Heart left ventricle (tissue), 16 donors: ENCODE results near the gene LRP5. TPM values are rescaled to one million over a fixed set of nuclear protein-coding genes. Genes with fewer than 3 reads are reported as not detected.
A peak's percentile ranks its signal among the peaks of the same experiment; 100 is the strongest.

Source experiments
- ATAC-seq, 4 donors: fragments of 200-7000 bp; cut with Tn5 transposase; one replicate each; pipeline ENCODE4 v1.9.1; 2020 to 2022; ENCODE audit warnings: moderate library complexity in 4 of 4, mild to moderate bottlenecking in 3 of 4, moderate number of reproducible peaks in 1 of 4
- DNase-seq, 5 donors: peaks; one replicate each; pipeline ENCODE4 v3.0.0-alpha.2; 2020
- H3K27ac ChIP-seq, 12 donors: fragments of 200-600 bp; sonication (generic) in 4 of 12; one replicate each; pipeline versions ENCODE4 v1.5.0 to v1.8.0; 2016 to 2022; ENCODE audit warnings: mild to moderate bottlenecking in 2 of 12
- H3K27me3 ChIP-seq, 9 donors: fragments of 200-600 bp; sonication (generic) in 2 of 9; one replicate each; pipeline versions ENCODE4 v1.5.1 to v1.8.0; 2016 to 2022; ENCODE audit warnings: mild to moderate bottlenecking in 3 of 9
- H3K36me3 ChIP-seq, 9 donors: fragments of 200-600 bp; sonication (generic) in 2 of 9; one replicate each; pipeline versions ENCODE4 v1.5.0 to v1.8.0; 2018 to 2022; ENCODE audit warnings: mild to moderate bottlenecking in 2 of 9
- H3K4me1 ChIP-seq, 12 donors: fragments of 200-600 bp; sonication (generic) in 4 of 12; one replicate each; pipeline versions ENCODE4 v1.5.0 to v1.8.0; 2016 to 2022; ENCODE audit warnings: mild to moderate bottlenecking in 3 of 12
- H3K4me3 ChIP-seq, 12 donors: fragments of 200-600 bp; sonication (generic) in 4 of 12; one replicate each; pipeline versions ENCODE4 v1.5.0 to v1.8.0; 2017 to 2022; ENCODE audit warnings: mild to moderate bottlenecking in 9 of 12, moderate library complexity in 4 of 12
- H3K9me3 ChIP-seq, 12 donors: fragments of 200-600 bp; sonication (generic) in 4 of 12; one replicate each; pipeline versions ENCODE4 v1.5.0 to v1.8.0; 2016 to 2022; ENCODE audit warnings: mild to moderate bottlenecking in 1 of 12
- POLR2A ChIP-seq, 2 donors: fragments of 450-650 bp; IDR thresholded peaks; one replicate each; pipeline ENCODE4 v1.6.1; 2017; ENCODE audit warnings: antibody characterized with exemption in 2 of 2, mild to moderate bottlenecking in 2 of 2, moderate library complexity in 2 of 2
- WGBS, 4 donors: extraction: QIAGEN DNeasy Blood & Tissue Kit in 2 of 4; methylation state at CpG; one replicate each; pipeline versions ENCODE4 v1.1.5 to v1.1.7; 2013 to 2018; 5-methylcytosine and 5-hydroxymethylcytosine counted together
- intact Hi-C, 10 donors: fragments of 100-400 bp; cut with DNase I; formaldehyde crosslinking; loops; one replicate each; pipeline versions ENCODE4 v1.11.1 to v1.14.2; 2022
- polyA plus RNA-seq, 2 donors: library from polyadenylated mRNA; stranded (reverse); fragments of 200-250 nt; gene quantifications; one replicate each; pipeline ENCODE4 v1.2.3, GENCODE V29; 2013
- total RNA-seq, 9 donors: library from RNA; depleted of rRNA in 2 of 9; stranded (reverse); fragments of >200 nt in 2 of 9; fragmentation: NEBNext Ultra II Directional in 3 of 9; extraction: Animal tissue kit (Norgen Biotek cat#: 25700) in 3 of 9; gene quantifications; one replicate each; pipeline versions ENCODE4 v1.1.0 to v1.2.4, GENCODE V29; 2016 to 2023
- TF ChIP-seq, protein P1 (sequence below), 12 donors: fragments of 200-600 bp; sonication (generic) in 4 of 12; IDR thresholded peaks; one replicate each; pipeline versions ENCODE4 v1.5.0 to v1.8.0; 2018 to 2022; ENCODE audit warnings: antibody characterized with exemption in 12 of 12, mild to moderate bottlenecking in 5 of 12
- donor health status: ischemic (EF 13 %, LVEDD 7.1; RV severe dilation, severe dysfunction).
- donor health status: healthy with polysubstance abuse.
- donor health status: DM: no; HTN: yes; CAD: no.
- donor health status: DM: no; HTN: no; CAD: no.
- donor health status: ischemic (EF 25% LVEDD 6.9; RV normal size, moderate dysfunction).
- donor health status: ischemic (EF 25% LVEDD 5.7; RV mildly dilated, moderate dysfunction).
- donor health status: healthy.
- donor health status: DM: yes; HTN: yes; CAD: no.
- donor health status: ischemic (EF 35%, LVEDD 5.7; RV mildly dilated, moderate dysfunction).
- donor health status: nonischemic (EF 11% LVEDD 7.7; RV severe dilation, severe dysfunction).
- donor health status: DM: yes; HTN: yes; CAD: no.
- donor health status: PGD.
- donor health status: ischemic (EF 29% LVEDD 5.4; RV normal size, mild dysfunction).
- donor health status: nonischemic (EF 23%, LVEDD 6.1; RV moderate dilation, normal function).

LRP5 gene
- total and polyA plus RNA-seq, 11 donors = 30.2 to 62.5 (median 39.8) TPM

DNA sequence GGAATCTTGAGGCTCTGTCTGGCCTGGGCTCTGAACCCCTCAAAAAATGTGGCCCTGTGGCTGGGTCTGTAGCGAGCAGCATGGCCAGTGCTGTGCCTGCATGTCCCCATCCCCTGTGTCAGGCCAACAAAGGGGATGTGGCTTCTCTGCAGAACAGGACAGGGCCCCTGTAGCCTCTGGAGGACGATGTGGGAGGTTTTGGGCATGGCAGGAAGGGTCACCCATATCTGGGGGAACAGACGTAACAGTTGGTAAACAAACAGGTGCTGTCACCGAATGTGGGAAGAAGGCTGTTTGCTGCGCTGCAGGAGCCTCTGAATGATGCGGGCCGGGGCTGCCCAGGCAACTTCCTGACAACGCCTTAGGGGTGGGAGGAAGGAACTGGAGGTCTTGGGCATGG is 35.0 kb downstream of the LRP5 start:
- Histone ChIP-seq H3K9me3 (peaks cover 0 to 7% (median 0%) of the 10 kb centered on the region in 12 donors), H3K4me3 (no peak overlapping the region), H3K27ac (peak overlapping the region in 6 of 12 donors; percentile 36 to 79 (median 70)), H3K36me3 (peaks cover 0 to 18% (median 2%) of the 10 kb centered on the region in 9 donors), H3K27me3 (no peaks in the 10 kb centered on the region), H3K4me1 (peaks cover 6 to 67% (median 29%) of the 10 kb centered on the region in 12 donors)
- ATAC-seq = no peak
- no peak for DNase-seq
- WGBS, 4 donors = 86 to 92% (median 88%) methylated on average over 8 of the region's 8 CpGs
- TF ChIP-seq, protein P1, sequence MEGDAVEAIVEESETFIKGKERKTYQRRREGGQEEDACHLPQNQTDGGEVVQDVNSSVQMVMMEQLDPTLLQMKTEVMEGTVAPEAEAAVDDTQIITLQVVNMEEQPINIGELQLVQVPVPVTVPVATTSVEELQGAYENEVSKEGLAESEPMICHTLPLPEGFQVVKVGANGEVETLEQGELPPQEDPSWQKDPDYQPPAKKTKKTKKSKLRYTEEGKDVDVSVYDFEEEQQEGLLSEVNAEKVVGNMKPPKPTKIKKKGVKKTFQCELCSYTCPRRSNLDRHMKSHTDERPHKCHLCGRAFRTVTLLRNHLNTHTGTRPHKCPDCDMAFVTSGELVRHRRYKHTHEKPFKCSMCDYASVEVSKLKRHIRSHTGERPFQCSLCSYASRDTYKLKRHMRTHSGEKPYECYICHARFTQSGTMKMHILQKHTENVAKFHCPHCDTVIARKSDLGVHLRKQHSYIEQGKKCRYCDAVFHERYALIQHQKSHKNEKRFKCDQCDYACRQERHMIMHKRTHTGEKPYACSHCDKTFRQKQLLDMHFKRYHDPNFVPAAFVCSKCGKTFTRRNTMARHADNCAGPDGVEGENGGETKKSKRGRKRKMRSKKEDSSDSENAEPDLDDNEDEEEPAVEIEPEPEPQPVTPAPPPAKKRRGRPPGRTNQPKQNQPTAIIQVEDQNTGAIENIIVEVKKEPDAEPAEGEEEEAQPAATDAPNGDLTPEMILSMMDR (IDR thresholded peaks at IDR 0.05) = no peak
- TF ChIP-seq POLR2A (IDR thresholded peaks at IDR 0.05) = no peak
- intact Hi-C loops = no loop called here

DNA sequence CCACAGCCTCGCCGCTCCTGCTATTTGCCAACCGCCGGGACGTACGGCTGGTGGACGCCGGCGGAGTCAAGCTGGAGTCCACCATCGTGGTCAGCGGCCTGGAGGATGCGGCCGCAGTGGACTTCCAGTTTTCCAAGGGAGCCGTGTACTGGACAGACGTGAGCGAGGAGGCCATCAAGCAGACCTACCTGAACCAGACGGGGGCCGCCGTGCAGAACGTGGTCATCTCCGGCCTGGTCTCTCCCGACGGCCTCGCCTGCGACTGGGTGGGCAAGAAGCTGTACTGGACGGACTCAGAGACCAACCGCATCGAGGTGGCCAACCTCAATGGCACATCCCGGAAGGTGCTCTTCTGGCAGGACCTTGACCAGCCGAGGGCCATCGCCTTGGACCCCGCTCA is 35.5 kb downstream of the LRP5 start:
- H3K9me3 ChIP-seq = peaks cover 0 to 7% (median 0%) of the 10 kb centered on the region in 12 donors
- no peak for TF ChIP-seq POLR2A (IDR thresholded peaks at IDR 0.05)
- TF ChIP-seq, protein P1 (IDR thresholded peaks at IDR 0.05) = no peak
- no peak overlapping the region for H3K4me3 ChIP-seq
- DNase-seq (no peak), ATAC-seq (no peak)
- no peaks in the 10 kb centered on the region for H3K27me3 ChIP-seq
- 95 to 98% (median 98%) methylated on average over 24 to 32 of the region's 32 CpGs for WGBS, 4 donors
- intact Hi-C loops = no loop called here
- H3K27ac ChIP-seq = no peak overlapping the region
- peaks cover 6 to 64% (median 26%) of the 10 kb centered on the region in 12 donors for H3K4me1 ChIP-seq
- H3K36me3 ChIP-seq = peaks cover 0 to 18% (median 2%) of the 10 kb centered on the region in 9 donors

DNA sequence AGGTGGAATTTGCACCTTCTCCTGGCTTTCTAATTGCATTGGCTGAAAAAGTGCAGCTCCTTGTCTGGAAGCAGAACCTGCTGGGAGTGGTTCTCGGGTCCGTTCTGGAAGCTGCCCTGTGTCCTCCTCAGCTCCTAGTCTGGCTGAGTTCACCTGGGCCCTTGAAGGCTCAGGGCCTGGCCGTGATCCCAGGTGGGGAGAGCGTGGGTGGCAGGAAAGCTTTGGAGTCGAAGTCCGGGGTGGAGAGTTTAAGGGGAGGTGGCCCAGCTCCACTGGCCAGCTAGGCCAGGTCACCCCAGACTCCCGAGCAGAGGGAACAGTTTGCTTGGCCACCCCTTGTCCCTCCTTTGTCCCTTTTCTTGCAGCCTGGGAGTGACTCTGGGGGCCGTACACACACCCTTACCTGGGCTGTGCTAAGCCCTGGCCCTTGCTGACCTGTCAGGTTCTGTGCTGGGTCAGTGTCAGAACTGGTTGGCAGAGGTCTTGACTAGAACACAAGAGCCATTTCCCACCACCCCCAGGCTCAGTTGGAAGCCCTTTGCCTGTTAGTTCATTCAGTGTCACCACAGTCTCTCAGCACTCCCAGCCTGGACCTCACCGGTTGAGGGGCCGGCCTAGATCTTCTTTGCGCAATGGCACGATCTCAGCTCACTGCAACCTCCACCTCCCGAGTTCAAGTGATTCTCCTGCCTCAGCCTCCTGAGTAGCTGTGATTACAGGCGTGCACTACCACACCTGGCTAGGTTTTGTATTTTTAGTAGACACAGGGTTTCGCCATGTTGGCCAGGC is 37.3 kb downstream of the LRP5 start:
- WGBS, 4 donors = 84 to 95% (median 87%) methylated on average over 14 to 15 of the region's 15 CpGs

More for the DNA sequence above, 37.3 kb downstream of the LRP5 start:
- intact Hi-C loops = loop anchor here in 1 of 10 donors (5.0 kb wide), 1 partner anchor 37 kb away; the partner anchor contains the start of gene LRP5
- ATAC-seq = no peak
- no peak overlapping the region for H3K4me3 ChIP-seq
- TF ChIP-seq, protein P1 (IDR thresholded peaks at IDR 0.05) = no peak
- TF ChIP-seq POLR2A (IDR thresholded peaks at IDR 0.05) = no peak
- H3K27me3 ChIP-seq = no peaks in the 10 kb centered on the region
- peaks cover 6 to 79% (median 38%) of the 10 kb centered on the region in 12 donors for H3K4me1 ChIP-seq
- peaks cover 0 to 18% (median 2%) of the 10 kb centered on the region in 9 donors for H3K36me3 ChIP-seq
- no peak for DNase-seq
- peak overlapping the region in 1 of 12 donors; percentile 9 for H3K27ac ChIP-seq
- peaks cover 0 to 7% (median 0%) of the 10 kb centered on the region in 12 donors for H3K9me3 ChIP-seq
